NB4 (cell line): ENCODE measurements around the gene CALR3.

Experiments used
- CTCF ChIP-seq: IDR thresholded peaks from one replicate; pipeline ENCODE4 v1.5.1; 2012; ENCODE audit warnings: low read depth, low read length
- MAX ChIP-seq: IDR thresholded peaks from 2 replicates; pipeline ENCODE4 v1.6.1; 2011; ENCODE audit warnings: low read depth, low read length
- MYC ChIP-seq: IDR thresholded peaks from 2 replicates; pipeline ENCODE4 v1.6.1; 2011; ENCODE audit warnings: low read depth, low read length
- POLR2A ChIP-seq: IDR thresholded peaks from 2 replicates; pipeline ENCODE4 v1.6.1; 2011; ENCODE audit warnings: mild to moderate bottlenecking; ENCODE audit not compliant: insufficient read length; ENCODE audit errors: extremely low read depth

GRCh38 chr19:16435238-16435917 lies 60.6 kb downstream of the CALR3 start:
- no peak for TF ChIP-seq CTCF
- no peak for TF ChIP-seq POLR2A
- no peak for TF ChIP-seq MYC
- TF ChIP-seq MAX, result no peak
